ENCODE data around the gene METTL27. TPM values are rescaled to one million over a fixed set of nuclear protein-coding genes. Genes with fewer than 3 reads are reported as not detected.

The METTL27 gene, protein sequence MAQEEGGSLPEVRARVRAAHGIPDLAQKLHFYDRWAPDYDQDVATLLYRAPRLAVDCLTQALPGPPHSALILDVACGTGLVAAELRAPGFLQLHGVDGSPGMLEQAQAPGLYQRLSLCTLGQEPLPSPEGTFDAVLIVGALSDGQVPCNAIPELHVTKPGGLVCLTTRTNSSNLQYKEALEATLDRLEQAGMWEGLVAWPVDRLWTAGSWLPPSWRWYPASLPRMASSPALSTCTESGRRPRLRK
- 0.26 and 3.3 TPM in 2 replicates for total RNA-seq

DNA sequence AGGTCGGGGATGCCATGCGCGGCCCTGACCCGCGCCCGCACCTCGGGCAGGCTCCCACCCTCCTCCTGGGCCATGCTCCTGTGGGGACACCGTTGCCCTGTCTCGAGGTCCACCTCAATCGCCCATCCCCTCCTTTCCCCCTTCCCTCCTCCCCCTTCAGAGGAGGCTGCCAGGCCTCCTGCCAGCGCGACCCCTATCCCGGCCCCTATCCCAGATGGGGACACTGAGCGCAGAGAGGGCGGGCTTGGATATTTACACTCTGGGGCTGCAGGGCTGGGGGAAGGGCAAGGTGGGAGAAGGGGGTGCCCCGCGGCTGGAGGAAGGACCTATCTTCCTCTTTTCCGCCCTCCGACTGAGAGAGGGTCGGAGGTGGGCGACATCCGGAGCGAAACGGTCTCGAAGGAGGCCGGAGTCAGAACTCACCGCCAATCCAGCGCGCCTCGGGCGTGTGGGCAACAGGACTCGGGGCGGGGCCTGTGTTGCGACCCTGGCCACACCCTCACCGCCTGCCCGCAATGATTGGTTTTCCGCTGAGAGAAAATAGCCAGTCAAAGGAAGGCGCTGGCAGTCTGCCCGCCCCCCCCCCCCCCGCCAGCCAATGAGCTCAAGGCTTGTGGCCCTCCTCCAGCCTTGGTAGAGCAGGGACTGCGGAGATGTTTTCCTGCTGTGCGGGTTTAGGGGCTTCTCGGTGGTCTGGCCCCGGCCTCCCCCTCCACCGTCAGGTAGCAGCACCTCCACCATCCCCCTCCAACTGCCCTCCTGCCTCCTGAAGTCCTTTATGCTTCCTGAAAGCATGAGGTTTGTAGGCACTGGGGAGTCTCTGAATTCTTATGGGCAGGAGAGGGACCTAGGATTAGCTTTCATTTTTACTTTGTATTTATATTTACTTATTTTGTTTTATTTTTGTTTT is at the start of gene METTL27:
Gene METTL27, minus strand, starts transcription at position 450 of the 910 bp plus-strand sequence. Its CDS starts 376 bp downstream, at position 74.
- FAIRE-seq (no peak), DNase-seq (ENCODE audit: low read depth) (peak; percentile 79)
- H3K27me3 ChIP-seq (ENCODE audit: control insufficient read depth, insufficient read depth, low read length) = no peaks in the 10 kb centered on the region
- H3K36me3 ChIP-seq (ENCODE audit: control insufficient read depth, insufficient read depth, low read length) = no peaks in the 10 kb centered on the region
- peak within 1 kb of the TSS; percentile 58 for H3K4me3 ChIP-seq (ENCODE audit: low read depth, low read length)
- TF ChIP-seq, protein P1, sequence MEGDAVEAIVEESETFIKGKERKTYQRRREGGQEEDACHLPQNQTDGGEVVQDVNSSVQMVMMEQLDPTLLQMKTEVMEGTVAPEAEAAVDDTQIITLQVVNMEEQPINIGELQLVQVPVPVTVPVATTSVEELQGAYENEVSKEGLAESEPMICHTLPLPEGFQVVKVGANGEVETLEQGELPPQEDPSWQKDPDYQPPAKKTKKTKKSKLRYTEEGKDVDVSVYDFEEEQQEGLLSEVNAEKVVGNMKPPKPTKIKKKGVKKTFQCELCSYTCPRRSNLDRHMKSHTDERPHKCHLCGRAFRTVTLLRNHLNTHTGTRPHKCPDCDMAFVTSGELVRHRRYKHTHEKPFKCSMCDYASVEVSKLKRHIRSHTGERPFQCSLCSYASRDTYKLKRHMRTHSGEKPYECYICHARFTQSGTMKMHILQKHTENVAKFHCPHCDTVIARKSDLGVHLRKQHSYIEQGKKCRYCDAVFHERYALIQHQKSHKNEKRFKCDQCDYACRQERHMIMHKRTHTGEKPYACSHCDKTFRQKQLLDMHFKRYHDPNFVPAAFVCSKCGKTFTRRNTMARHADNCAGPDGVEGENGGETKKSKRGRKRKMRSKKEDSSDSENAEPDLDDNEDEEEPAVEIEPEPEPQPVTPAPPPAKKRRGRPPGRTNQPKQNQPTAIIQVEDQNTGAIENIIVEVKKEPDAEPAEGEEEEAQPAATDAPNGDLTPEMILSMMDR (IDR thresholded peaks at IDR 0.05; ENCODE audit: insufficient read depth, low read length, severe bottlenecking) = no peak

DNA sequence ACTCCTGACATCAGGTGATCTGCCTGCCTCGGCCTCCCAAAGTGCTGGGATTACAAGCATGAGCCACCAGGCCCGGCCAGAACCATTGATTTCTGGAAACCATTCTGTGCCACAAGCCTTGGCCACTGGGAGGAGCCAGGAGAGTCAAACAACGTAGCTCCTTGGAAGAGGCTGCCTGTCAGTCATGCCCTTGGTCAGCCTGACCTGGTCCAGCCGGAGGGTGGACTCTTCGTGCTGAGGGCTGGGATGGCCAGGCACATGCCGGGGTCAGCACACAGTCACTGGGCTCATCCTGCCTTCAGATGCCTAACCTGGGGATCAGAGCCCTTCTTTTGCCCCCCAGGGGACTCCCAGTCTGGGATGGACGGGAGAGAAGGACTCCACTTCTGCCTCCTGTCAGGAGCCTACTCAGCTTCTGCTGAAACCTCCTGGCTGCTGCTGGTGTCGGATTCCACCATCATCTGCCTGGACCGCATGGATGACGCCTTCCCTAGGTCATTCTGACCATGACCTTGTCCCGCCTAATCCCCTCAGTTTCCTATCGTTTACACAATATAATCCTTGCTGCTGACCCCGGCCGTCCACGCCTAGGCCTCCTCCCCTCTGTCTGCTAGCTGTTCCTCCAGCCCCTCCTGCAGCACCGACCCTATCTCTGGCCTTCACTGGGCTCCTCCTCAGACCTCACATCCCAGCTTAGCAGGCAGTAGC is 49.0 kb upstream of the METTL27 start:
- DNase-seq (ENCODE audit: low read depth) (no peak), FAIRE-seq (no peak)
- TF ChIP-seq, protein P1 (IDR thresholded peaks at IDR 0.05; ENCODE audit: insufficient read depth, low read length, severe bottlenecking) = no peak
- no peaks in the 10 kb centered on the region for H3K36me3 ChIP-seq (ENCODE audit: control insufficient read depth, insufficient read depth, low read length)
- H3K4me3 ChIP-seq (ENCODE audit: low read depth, low read length) = no peak overlapping the region
- peaks cover 10% of the 10 kb centered on the region for H3K27me3 ChIP-seq (ENCODE audit: control insufficient read depth, insufficient read depth, low read length)

DNA sequence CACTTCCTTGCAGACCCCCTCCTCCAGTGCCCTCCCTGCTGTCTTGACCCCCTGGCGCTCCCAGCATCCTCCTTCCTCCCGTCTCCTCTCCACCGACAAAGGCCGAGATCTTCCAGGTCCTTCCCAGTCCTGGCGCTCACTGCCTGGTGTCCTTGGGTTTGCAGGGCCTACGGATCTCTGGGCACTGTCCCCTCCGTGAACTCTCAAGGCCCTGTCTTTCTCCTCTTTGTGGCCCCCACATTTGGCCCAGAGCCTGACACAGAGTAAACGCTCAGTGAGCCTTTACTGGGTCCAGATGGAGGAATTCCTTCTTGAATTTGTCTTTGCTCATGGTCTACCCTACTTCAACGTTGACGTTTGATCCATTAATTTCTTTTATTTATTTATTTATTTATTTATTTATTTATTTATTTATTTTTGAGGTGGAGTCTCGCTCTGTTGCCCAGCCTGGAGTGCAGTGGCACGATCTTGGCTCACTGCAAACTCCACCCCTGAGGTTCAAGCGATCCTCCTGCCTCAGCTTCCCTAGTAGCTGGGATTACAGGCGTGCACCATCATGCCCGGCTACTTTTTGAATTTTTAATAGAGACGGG is 48.3 kb upstream of the METTL27 start:
- FAIRE-seq (no peak), DNase-seq (ENCODE audit: low read depth) (no peak)
- Histone ChIP-seq H3K4me3 (ENCODE audit: low read depth, low read length) (no peak overlapping the region), H3K27me3 (ENCODE audit: control insufficient read depth, insufficient read depth, low read length) (peaks cover 12% of the 10 kb centered on the region), H3K36me3 (ENCODE audit: control insufficient read depth, insufficient read depth, low read length) (no peaks in the 10 kb centered on the region)
- TF ChIP-seq, protein P1 (IDR thresholded peaks at IDR 0.05; ENCODE audit: insufficient read depth, low read length, severe bottlenecking) = no peak

DNA sequence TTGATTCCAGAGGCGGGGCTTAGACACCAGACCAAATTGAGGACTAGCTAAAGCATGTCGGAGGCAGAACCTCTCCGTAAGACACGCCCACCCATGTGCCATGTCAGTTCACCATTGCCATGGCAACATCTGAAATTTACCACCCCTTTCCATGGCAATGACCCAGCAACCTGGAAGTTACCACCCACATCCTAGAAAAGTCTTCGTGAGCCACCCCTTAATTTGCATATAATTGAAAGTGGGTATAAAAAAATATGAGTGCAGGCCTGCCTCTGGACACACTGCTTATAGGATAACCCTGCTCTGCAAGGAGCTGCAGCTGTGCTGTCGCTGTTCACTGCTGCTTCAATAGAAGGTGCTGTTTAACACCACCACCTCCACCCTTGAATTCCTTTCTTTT is 46.6 kb upstream of the METTL27 start:
- Histone ChIP-seq H3K36me3 (ENCODE audit: control insufficient read depth, insufficient read depth, low read length) (no peaks in the 10 kb centered on the region), H3K27me3 (ENCODE audit: control insufficient read depth, insufficient read depth, low read length) (peaks cover 12% of the 10 kb centered on the region), H3K4me3 (ENCODE audit: low read depth, low read length) (no peak overlapping the region)
- DNase-seq (ENCODE audit: low read depth) = no peak
- TF ChIP-seq, protein P1 (IDR thresholded peaks at IDR 0.05; ENCODE audit: insufficient read depth, low read length, severe bottlenecking) = no peak
- FAIRE-seq = no peak

DNA sequence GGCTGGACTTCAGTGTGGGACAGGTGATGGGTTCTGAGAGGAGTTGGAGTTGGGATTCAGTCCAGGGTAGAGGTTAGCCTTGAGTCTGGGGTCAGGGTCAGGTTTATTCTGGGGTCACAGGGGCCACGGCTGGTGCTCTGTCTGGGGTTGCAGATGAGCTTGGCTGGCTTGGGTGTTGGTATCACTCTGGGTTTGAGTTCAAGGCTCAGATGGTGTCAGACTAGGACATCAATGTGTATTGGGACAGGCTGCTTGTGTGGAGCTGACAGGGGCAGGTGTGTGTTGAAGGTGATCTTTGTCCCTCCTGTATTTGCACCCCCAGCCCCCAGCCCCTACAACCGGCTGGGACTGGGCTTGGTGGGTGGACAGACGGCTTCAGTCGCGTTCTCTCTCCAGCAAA is 45.4 kb upstream of the METTL27 start:
- TF ChIP-seq, protein P1 (IDR thresholded peaks at IDR 0.05; ENCODE audit: insufficient read depth, low read length, severe bottlenecking) = no peak
- no peak for DNase-seq (ENCODE audit: low read depth)

More for the DNA sequence above, 45.4 kb upstream of the METTL27 start:
- FAIRE-seq = no peak
- Histone ChIP-seq H3K27me3 (ENCODE audit: control insufficient read depth, insufficient read depth, low read length) (peaks cover 12% of the 10 kb centered on the region), H3K4me3 (ENCODE audit: low read depth, low read length) (no peak overlapping the region), H3K36me3 (ENCODE audit: control insufficient read depth, insufficient read depth, low read length) (no peaks in the 10 kb centered on the region)

Measured in bronchial epithelial cell (primary cell).